ENCODE measurements around the gene DKC1. TPM values are rescaled to one million over a fixed set of nuclear protein-coding genes. Genes with fewer than 3 reads are reported as not detected.

Gene DKC1
- polyA plus RNA-seq, 3 donors, result 14.1 to 21.6 (median 17.0) TPM

- Mint-ChIP-seq H3K27me3 (ENCODE audit: low read depth in 3 of 3) (peaks cover 0 to 4% (median 0%) of the 10 kb centered on the region in 3 donors), H3K4me1 (peaks cover 38% of the 10 kb centered on the region), H3K36me3 (no peaks in the 10 kb centered on the region), H3K4me3 (peak within 1 kb of the TSS; percentile 86 to 90), H3K27ac (peak within 1 kb of the TSS; percentile 69 to 93 (median 88)), H3K9me3 (peaks cover 0 to 4% (median 0%) of the 10 kb centered on the region in 7 donors)
- WGBS (ENCODE audit: insufficient coverage), result under 1% methylated on average over 58 of the region's 98 CpGs
- no peaks in the 10 kb centered on the region for H3K36me3 ChIP-seq (replicated peaks in 1 of 2; ENCODE audit: control insufficient read depth in 1 of 2, insufficient read depth in 2 of 2, low read length in 2 of 2)
- peaks cover 50% of the 10 kb centered on the region for H3K79me2 ChIP-seq (ENCODE audit: insufficient read depth, low read length)
- peak within 1 kb of the TSS; percentile 77 for H3K9ac ChIP-seq (ENCODE audit: insufficient read depth, low read length, poor library complexity, severe bottlenecking)
- peak within 1 kb of the TSS; percentile 84 for H3K4me2 ChIP-seq (replicated peaks; ENCODE audit: extremely low read depth, low read length, poor library complexity, severe bottlenecking)
- peak in 2 of 3 donors; percentile 38 to 45 for DNase-seq
- H3K9me3 ChIP-seq (replicated peaks in 1 of 2; ENCODE audit: control insufficient read depth in 1 of 2, insufficient read depth in 1 of 2, low read length in 2 of 2), result no peaks in the 10 kb centered on the region
- H4K20me1 ChIP-seq (ENCODE audit: insufficient read depth, low read length), result peaks cover 9% of the 10 kb centered on the region
- H3K27ac ChIP-seq (ENCODE audit: low read depth in 1 of 2, low read length in 2 of 2), result peak within 1 kb of the TSS; percentile 76 to 86
- no peaks in the 10 kb centered on the region for H3K27me3 ChIP-seq (ENCODE audit: control insufficient read depth in 2 of 2, insufficient read depth in 2 of 2, low read length in 2 of 2)
- TF ChIP-seq CTCF (IDR thresholded peaks at IDR 0.05), result no peak
- peak within 1 kb of the TSS; percentile 56 to 82 (median 80) for H3K4me3 ChIP-seq (replicated peaks in 1 of 3; ENCODE audit: low read depth in 2 of 3, low read length in 3 of 3)
- H2AFZ ChIP-seq (ENCODE audit: insufficient read depth, low read depth, low read length, poor library complexity, severe bottlenecking), result peak within 1 kb of the TSS; percentile 76
- intact Hi-C loops (cut with micrococcal nuclease), result loop anchor here in 1 of 2 donors (5.0 kb wide), 1 partner anchor 33 kb away; no protein-coding TSS in a partner anchor
- H3K4me1 ChIP-seq (ENCODE audit: control insufficient read depth in 1 of 2, insufficient read depth in 2 of 2, low read length in 2 of 2), result peaks cover 32 to 36% of the 10 kb centered on the region in 2 donors
Measured at GRCh38 chrX:154750301-154751202, 12.1 kb upstream of the DKC1 start, which contains the start of gene GAB3. Gene GAB3 (minus strand): TSS chrX:154751077. CDS start chrX:154751025, 52 bp downstream.

- Histone ChIP-seq H3K36me3 (replicated peaks in 1 of 2; ENCODE audit: control insufficient read depth in 1 of 2, insufficient read depth in 2 of 2, low read length in 2 of 2) (no peaks in the 10 kb centered on the region), H3K4me3 (replicated peaks in 1 of 3; ENCODE audit: low read depth in 2 of 3, low read length in 3 of 3) (peak overlapping the region; percentile 56 to 73 (median 61)), H3K27ac (ENCODE audit: low read depth in 1 of 2, low read length in 2 of 2) (peak overlapping the region; percentile 56 to 71), H3K9ac (ENCODE audit: insufficient read depth, low read length, poor library complexity, severe bottlenecking) (peak overlapping the region; percentile 63), H3K4me1 (ENCODE audit: control insufficient read depth in 1 of 2, insufficient read depth in 2 of 2, low read length in 2 of 2) (peaks cover 29 to 32% of the 10 kb centered on the region in 2 donors), H4K20me1 (ENCODE audit: insufficient read depth, low read length) (peaks cover 9% of the 10 kb centered on the region), H2AFZ (ENCODE audit: insufficient read depth, low read depth, low read length, poor library complexity, severe bottlenecking) (peak overlapping the region; percentile 64), H3K79me2 (ENCODE audit: insufficient read depth, low read length) (peaks cover 43% of the 10 kb centered on the region), H3K9me3 (replicated peaks in 1 of 2; ENCODE audit: control insufficient read depth in 1 of 2, insufficient read depth in 1 of 2, low read length in 2 of 2) (no peaks in the 10 kb centered on the region), H3K27me3 (ENCODE audit: control insufficient read depth in 2 of 2, insufficient read depth in 2 of 2, low read length in 2 of 2) (no peaks in the 10 kb centered on the region), H3K4me2 (replicated peaks; ENCODE audit: extremely low read depth, low read length, poor library complexity, severe bottlenecking) (peak overlapping the region; percentile 84)
- Mint-ChIP-seq H3K9me3 (peaks cover 0 to 4% (median 0%) of the 10 kb centered on the region in 7 donors), H3K27me3 (ENCODE audit: low read depth in 3 of 3) (peaks cover 0 to 4% (median 0%) of the 10 kb centered on the region in 3 donors), H3K36me3 (no peaks in the 10 kb centered on the region), H3K27ac (peak overlapping the region; percentile 39 to 93 (median 88)), H3K4me3 (peak overlapping the region; percentile 86 to 89), H3K4me1 (peaks cover 35% of the 10 kb centered on the region)
- WGBS (ENCODE audit: insufficient coverage), result 0% methylated on average over 6 of the region's 20 CpGs
- intact Hi-C loops (cut with micrococcal nuclease), result loop anchor here in 1 of 2 donors (5.0 kb wide), 1 partner anchor 34 kb away; no protein-coding TSS in a partner anchor
- DNase-seq, result peak in 2 of 3 donors; percentile 27 to 32
- TF ChIP-seq CTCF (IDR thresholded peaks at IDR 0.05), result no peak
Measured at GRCh38 chrX:154751203-154751668, 11.4 kb upstream of the DKC1 start.

All from CD14-positive monocyte (primary cell).